Duodenal mucosa (tissue), 2 donors: ENCODE data around the gene CIZ1.

Experiments used
- H3K27ac ChIP-seq: one replicate; pipeline ENCODE4 v1.7.0; 2013; ENCODE audit warnings: low read depth, low read length
- H3K27me3 ChIP-seq, 2 donors: one replicate each; pipeline ENCODE4 v1.7.0; 2013; ENCODE audit warnings: low read length in 2 of 2, control low read depth in 1 of 2; ENCODE audit not compliant: insufficient read depth in 2 of 2, control insufficient read depth in 1 of 2
- H3K36me3 ChIP-seq, 2 donors: one replicate each; pipeline ENCODE4 v1.7.0; 2013; ENCODE audit warnings: low read length in 2 of 2, control low read depth in 1 of 2; ENCODE audit not compliant: insufficient read depth in 2 of 2, control insufficient read depth in 1 of 2
- H3K4me1 ChIP-seq, 2 donors: one replicate each; pipeline ENCODE4 v1.7.0; 2013; ENCODE audit warnings: low read length in 2 of 2, control low read depth in 1 of 2; ENCODE audit not compliant: insufficient read depth in 2 of 2, control insufficient read depth in 1 of 2
- H3K4me3 ChIP-seq, 2 donors: one replicate each; pipeline ENCODE4 v1.7.0; 2013; ENCODE audit warnings: low read length in 2 of 2, low read depth in 1 of 2
- H3K9ac ChIP-seq, 2 donors: one replicate each; pipeline ENCODE4 v1.7.0; 2013; ENCODE audit warnings: low read length in 2 of 2, low read depth in 1 of 2
- H3K9me3 ChIP-seq, 2 donors: one replicate each; pipeline ENCODE4 v1.7.0; 2013; ENCODE audit warnings: low read length in 2 of 2, control low read depth in 1 of 2; ENCODE audit not compliant: control insufficient read depth in 1 of 2

The CIZ1 gene

GRCh38 chr9:128162215-128163026 lies 29.0 kb downstream of the CIZ1 start:
- Histone ChIP-seq H3K9me3 (no peaks in the 10 kb centered on the region), H3K36me3 (peaks cover 12 to 40% of the 10 kb centered on the region in 2 donors), H3K4me3 (no peak overlapping the region), H3K4me1 (peaks cover 14 to 16% of the 10 kb centered on the region in 2 donors), H3K27me3 (no peaks in the 10 kb centered on the region), H3K9ac (no peak overlapping the region), H3K27ac (no peak overlapping the region)

DNA sequence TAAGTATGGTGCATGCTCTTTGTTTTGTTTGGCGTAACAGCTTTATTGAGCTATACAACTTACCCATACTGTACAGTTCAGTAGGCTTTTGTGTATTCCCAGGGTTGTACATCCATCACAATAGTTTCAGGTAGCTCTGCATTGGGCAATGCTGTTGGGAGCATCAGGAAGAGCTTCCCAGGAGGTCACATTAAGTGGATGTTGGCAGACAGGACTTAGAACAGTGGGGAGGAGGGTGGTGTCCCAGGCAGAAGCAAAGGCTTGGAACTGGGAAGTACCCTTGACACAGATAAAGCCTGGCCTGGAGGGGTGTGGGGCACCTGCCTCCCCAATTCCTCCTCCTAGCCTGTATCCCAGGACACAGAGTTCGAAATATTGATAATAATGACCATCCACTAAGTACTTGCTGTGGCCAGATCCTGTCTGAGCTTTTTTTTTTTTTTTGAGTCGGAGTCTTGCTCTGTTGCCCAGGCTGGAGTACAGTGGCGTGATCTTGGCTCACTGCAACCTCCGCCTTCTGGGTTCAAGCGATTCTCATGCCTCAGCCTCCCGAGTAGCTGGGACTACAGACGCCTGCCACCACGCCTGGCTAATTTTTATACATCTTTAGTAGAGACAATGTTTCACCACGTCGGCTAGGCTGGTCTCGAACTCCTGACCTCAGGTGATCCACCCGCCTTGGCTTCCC lies 30.0 kb downstream of the CIZ1 start:
- Histone ChIP-seq H3K9ac (peak overlapping the region in 1 of 2 donors; percentile 86), H3K27ac (no peak overlapping the region), H3K27me3 (no peaks in the 10 kb centered on the region), H3K4me1 (peaks cover 14 to 16% of the 10 kb centered on the region in 2 donors), H3K4me3 (peak overlapping the region; percentile 80 to 88), H3K36me3 (peaks cover under 1 to 29% of the 10 kb centered on the region in 2 donors), H3K9me3 (no peaks in the 10 kb centered on the region)

GRCh38 chr9:128160603-128160987 lies 30.8 kb downstream of the CIZ1 start:
- Histone ChIP-seq H3K4me1 (peaks cover 14 to 16% of the 10 kb centered on the region in 2 donors), H3K4me3 (peak overlapping the region; percentile 80 to 88), H3K27ac (no peak overlapping the region), H3K36me3 (peaks cover 0 to 22% of the 10 kb centered on the region in 2 donors), H3K9ac (peak overlapping the region; percentile 81 to 86), H3K9me3 (no peaks in the 10 kb centered on the region), H3K27me3 (no peaks in the 10 kb centered on the region)

DNA sequence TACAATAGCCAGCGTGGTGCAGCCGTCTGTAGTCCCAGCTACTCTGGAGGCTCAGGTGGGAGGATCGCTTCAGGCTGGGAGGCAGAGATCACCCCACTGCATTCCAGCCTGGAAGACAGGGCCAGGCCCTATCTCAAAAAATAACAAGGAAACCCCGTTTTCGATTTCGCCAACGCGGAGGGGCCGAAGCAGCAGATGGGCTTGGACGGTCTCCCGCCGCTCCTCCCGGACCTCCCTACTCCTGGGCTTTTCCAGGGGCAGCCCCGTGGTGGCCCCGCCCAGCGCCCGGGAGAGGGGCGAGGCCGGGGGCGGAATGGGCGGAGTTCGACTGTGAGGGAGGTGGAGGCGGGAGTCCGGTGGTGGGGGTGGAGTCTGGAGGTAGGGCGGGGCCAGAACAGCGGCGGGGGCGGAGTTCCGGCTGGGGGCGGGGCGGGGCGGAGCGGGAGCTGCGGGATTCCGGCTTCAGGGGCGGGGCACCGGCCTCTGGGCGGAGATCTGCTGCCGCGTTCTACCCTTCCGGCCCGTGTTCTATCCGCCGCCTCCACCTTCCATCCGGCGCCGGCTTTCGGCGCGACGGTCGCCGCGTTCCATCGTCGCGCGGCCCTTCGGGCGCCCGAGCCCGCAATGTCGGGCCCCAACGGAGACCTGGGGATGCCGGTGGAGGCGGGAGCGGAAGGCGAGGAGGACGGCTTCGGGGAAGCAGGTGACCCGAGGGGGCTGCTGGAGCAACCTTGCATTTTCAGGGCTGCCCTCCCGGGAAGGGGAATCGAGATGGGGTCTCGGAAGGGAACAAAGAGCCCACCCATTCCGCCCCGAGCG lies 31.4 kb downstream of the CIZ1 start, which contains the start of gene BBLN:
Gene BBLN (plus strand): TSS at position 482 of the 819 bp plus-strand sequence. CDS start 143 bp downstream, at position 625.
- Histone ChIP-seq H3K27ac (peak within 1 kb of the TSS; percentile 34), H3K9me3 (no peaks in the 10 kb centered on the region), H3K9ac (peak within 1 kb of the TSS; percentile 81 to 86), H3K4me1 (peaks cover 14 to 16% of the 10 kb centered on the region in 2 donors), H3K27me3 (no peaks in the 10 kb centered on the region), H3K4me3 (peak within 1 kb of the TSS; percentile 80 to 88), H3K36me3 (peaks cover 0 to 22% of the 10 kb centered on the region in 2 donors)

DNA sequence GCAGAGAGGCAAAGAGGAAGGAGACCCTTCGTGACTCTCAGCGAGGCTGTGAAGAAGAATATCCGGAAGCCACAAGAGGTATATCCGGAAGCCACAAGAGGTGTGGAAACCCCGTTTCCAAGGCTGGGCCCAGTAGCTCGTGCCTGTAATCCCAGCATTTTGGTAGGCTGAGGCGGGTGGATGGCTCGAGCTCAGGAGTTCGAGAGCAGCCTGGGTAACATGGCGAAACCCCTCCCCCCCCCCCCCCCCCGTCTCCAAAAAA lies 31.9 kb downstream of the CIZ1 start:
- Histone ChIP-seq H3K9ac (peak overlapping the region; percentile 63 to 65), H3K27ac (peak overlapping the region; percentile 34), H3K9me3 (no peaks in the 10 kb centered on the region), H3K36me3 (peaks cover 0 to 19% of the 10 kb centered on the region in 2 donors), H3K4me1 (peaks cover 14 to 16% of the 10 kb centered on the region in 2 donors), H3K4me3 (peak overlapping the region; percentile 70 to 80), H3K27me3 (no peaks in the 10 kb centered on the region)

- Histone ChIP-seq H3K9me3 (no peaks in the 10 kb centered on the region), H3K4me3 (no peak overlapping the region), H3K36me3 (no peaks in the 10 kb centered on the region), H3K4me1 (peaks cover 8 to 11% of the 10 kb centered on the region in 2 donors), H3K9ac (no peak overlapping the region), H3K27ac (no peak overlapping the region), H3K27me3 (no peaks in the 10 kb centered on the region)
Measured at GRCh38 chr9:128155736-128156500, 35.5 kb downstream of the CIZ1 start.

DNA sequence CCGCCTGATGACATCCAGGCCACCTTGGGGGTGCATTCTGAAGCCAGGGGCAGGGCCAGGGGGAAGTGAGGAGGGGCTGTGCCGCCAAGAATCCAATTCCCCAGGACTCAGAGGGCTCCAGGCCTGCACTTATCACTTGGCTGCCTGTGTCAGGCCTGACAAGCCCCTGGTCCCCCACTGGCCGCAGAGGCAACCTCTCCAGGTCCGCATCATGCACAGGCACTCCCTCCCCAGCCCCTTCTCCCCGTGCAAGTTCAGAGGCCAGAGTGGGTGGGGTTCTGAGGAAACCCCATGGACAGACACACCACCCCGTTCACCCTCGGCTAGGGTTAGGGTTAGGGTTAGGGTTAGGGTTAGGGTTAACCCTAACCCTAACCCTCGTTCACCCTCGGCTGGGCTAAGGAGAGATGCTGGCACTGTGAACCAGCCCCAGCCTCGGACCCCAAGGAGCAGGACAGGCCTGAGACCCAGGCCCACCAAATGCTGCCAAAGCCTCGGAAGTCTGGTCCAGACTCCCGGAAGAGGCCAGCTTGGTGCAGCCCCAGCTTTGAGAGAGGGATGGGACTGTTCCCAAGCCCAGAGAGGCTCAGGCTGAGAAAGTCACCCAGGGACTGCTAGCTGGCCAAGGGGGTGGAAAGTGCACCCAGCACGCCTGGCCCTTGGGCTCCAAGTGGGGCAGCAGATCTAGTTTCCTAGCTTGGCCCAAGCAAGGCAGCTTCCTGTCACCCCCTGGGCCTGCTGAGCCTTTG lies 37.3 kb downstream of the CIZ1 start:
- H3K4me1 ChIP-seq: peaks cover 13 to 16% of the 10 kb centered on the region in 2 donors
- H3K4me3 ChIP-seq: no peak overlapping the region

DNA sequence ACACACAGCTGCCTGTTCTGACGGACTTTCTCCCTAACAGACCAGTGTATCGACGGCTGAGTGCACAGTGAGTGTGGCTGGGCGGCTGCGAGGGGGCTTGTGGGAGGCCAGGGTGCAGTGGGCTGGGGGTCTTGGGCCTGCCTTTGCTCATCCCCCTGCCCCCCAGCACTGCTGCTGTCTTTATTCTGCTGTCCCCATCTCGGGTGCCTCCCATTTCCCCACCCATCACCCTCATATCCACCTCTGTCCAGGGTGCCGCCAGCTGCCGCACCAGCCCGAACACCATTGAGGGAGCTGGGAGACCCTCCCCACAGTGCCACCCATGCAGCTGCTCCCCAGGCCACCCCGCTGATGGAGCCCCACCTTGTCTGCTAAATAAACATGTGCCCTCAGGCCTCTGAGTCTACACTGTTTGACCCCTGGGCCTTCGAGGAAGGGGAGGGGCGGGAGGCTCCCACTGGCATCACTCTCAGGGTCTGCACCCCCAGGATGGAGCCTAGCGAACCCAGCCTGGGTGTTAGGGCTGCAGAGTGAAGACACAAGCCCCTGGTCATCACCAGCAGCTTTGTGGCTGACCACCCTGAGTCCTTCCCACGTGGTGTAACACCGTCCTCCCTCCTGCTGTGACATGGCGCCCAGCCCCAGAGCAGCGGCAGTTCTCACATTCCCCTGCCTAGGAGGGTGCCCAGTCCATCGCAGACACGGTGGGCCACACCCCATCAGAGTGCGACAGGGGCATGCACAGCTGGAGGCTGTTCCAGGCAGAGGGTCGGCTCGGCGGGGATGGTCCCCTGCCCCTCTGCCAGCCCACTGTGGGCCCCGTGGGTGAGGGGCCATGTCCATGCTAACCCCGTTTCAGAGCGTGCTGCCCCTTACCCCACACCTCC lies 38.1 kb downstream of the CIZ1 start:
- H3K9me3 ChIP-seq: no peaks in the 10 kb centered on the region
- no peak overlapping the region for H3K4me3 ChIP-seq
- no peaks in the 10 kb centered on the region for H3K36me3 ChIP-seq
- no peak overlapping the region for H3K9ac ChIP-seq
- no peaks in the 10 kb centered on the region for H3K27me3 ChIP-seq
- peaks cover 22 to 24% of the 10 kb centered on the region in 2 donors for H3K4me1 ChIP-seq
- no peak overlapping the region for H3K27ac ChIP-seq

More for the DNA sequence above, 37.3 kb downstream of the CIZ1 start:
- Histone ChIP-seq H3K27me3 (no peaks in the 10 kb centered on the region), H3K27ac (no peak overlapping the region), H3K9ac (no peak overlapping the region), H3K9me3 (no peaks in the 10 kb centered on the region), H3K36me3 (no peaks in the 10 kb centered on the region)
